ENCODE results near the gene CBLB.
A peak's percentile ranks its signal among the peaks of the same experiment; 100 is the strongest.

Gene CBLB

DNA sequence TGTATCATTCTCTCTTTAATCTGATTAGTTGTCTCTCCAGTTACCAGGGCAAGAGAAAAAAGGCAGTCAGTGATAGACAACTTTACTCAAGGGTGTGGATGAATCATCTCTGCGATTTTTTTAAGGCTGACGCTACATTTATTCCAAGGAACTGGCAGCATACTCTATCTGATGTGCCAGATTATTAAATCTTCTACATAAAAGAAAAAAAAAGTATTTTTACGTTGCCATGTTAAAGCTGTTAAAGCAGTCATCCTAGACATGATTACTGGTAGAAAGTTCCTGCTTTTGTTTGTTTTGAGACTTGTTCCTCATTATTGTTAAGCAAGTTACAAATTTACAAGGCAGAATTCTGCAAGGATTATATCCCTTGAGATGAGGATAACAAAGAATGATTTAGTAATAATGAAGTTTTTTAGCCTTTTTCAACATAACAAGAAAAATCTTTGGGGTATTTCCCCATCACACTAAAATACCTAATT lies 121.7 kb downstream of the CBLB start:
- H3K4me1 Mint-ChIP-seq: peaks cover 25% of the 10 kb centered on the region
- TF ChIP-seq CTCF (IDR thresholded peaks at IDR 0.05; ENCODE audit: unreplicated experiment in 3 of 3): no peak
- peaks cover 30% of the 10 kb centered on the region for H3K36me3 Mint-ChIP-seq (ENCODE audit: low read depth)
- no peak overlapping the region for H3K4me3 Mint-ChIP-seq
- no peaks in the 10 kb centered on the region for H3K27me3 Mint-ChIP-seq (ENCODE audit: low read depth)
- H3K27ac Mint-ChIP-seq: peak overlapping the region; percentile 71 to 85 (median 74)
- no peaks in the 10 kb centered on the region for H3K9me3 Mint-ChIP-seq

- Mint-ChIP-seq H3K27ac (peak overlapping the region; percentile 71 to 85 (median 74)), H3K27me3 (ENCODE audit: low read depth) (no peaks in the 10 kb centered on the region), H3K4me3 (peak overlapping the region in 1 of 3 experiments; percentile 1), H3K9me3 (no peaks in the 10 kb centered on the region), H3K36me3 (ENCODE audit: low read depth) (peaks cover 36% of the 10 kb centered on the region), H3K4me1 (peaks cover 25% of the 10 kb centered on the region)
- TF ChIP-seq CTCF (IDR thresholded peaks at IDR 0.05; ENCODE audit: unreplicated experiment in 3 of 3): no peak
Measured at GRCh38 chr3:105746231-105746996, 122.4 kb downstream of the CBLB start.

- H3K36me3 Mint-ChIP-seq (ENCODE audit: low read depth): peaks cover 36% of the 10 kb centered on the region
- no peaks in the 10 kb centered on the region for H3K27me3 Mint-ChIP-seq (ENCODE audit: low read depth)
- no peak for TF ChIP-seq CTCF (IDR thresholded peaks at IDR 0.05; ENCODE audit: unreplicated experiment in 3 of 3)
- no peak overlapping the region for H3K4me3 Mint-ChIP-seq
- H3K9me3 Mint-ChIP-seq: no peaks in the 10 kb centered on the region
- no peak overlapping the region for H3K27ac Mint-ChIP-seq
- peaks cover 25% of the 10 kb centered on the region for H3K4me1 Mint-ChIP-seq
Measured at GRCh38 chr3:105745046-105745445, 123.8 kb downstream of the CBLB start.

DNA sequence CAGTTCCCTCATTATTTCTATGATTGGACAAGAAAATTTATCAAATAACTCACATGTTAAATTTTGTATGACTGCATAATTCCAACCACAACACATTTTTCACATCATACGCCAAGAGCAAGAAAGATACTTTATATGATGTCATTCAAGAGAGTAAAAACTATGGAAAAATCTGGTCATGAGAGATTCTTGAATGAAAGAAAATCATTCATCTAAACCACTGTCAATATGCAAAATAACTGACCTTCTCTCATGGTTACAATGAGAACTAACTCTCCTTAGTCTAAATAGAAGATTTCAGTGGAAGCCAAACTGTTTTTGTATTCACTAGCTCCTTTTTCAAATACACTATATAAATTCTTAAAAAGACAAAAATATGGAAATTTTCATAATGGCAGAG lies 124.6 kb downstream of the CBLB start:
- H3K27ac Mint-ChIP-seq: peak overlapping the region in 2 of 3 experiments; percentile 19 to 29
- no peak for TF ChIP-seq CTCF (IDR thresholded peaks at IDR 0.05; ENCODE audit: unreplicated experiment in 3 of 3)
- no peak overlapping the region for H3K4me3 Mint-ChIP-seq
- peaks cover 25% of the 10 kb centered on the region for H3K4me1 Mint-ChIP-seq
- H3K36me3 Mint-ChIP-seq (ENCODE audit: low read depth): peaks cover 42% of the 10 kb centered on the region
- no peaks in the 10 kb centered on the region for H3K9me3 Mint-ChIP-seq
- H3K27me3 Mint-ChIP-seq (ENCODE audit: low read depth): no peaks in the 10 kb centered on the region

DNA sequence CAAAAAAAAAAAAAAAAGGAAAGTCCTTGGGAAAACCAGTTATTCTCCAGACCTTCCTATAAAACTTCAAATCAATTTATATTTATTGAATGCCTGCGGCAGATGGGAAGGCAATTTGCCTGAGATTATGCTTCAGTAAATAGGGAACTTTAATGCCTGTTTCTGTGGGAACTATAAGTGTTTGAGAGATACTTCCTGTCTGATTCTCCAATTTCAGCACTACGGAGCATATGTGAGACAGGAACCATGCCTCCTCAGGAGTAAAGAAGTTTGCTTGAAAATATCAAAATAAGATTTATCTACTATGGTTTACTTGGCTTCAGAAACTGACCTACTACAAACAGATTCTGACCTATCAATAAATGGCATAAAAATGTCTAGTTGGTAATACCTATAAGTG lies 135.5 kb downstream of the CBLB start:
- TF ChIP-seq CTCF (IDR thresholded peaks at IDR 0.05; ENCODE audit: unreplicated experiment in 3 of 3): no peak
- Mint-ChIP-seq H3K27me3 (ENCODE audit: low read depth) (no peaks in the 10 kb centered on the region), H3K9me3 (no peaks in the 10 kb centered on the region), H3K36me3 (ENCODE audit: low read depth) (peaks cover 56% of the 10 kb centered on the region), H3K4me3 (no peak overlapping the region), H3K27ac (no peak overlapping the region), H3K4me1 (peaks cover 20% of the 10 kb centered on the region)

DNA sequence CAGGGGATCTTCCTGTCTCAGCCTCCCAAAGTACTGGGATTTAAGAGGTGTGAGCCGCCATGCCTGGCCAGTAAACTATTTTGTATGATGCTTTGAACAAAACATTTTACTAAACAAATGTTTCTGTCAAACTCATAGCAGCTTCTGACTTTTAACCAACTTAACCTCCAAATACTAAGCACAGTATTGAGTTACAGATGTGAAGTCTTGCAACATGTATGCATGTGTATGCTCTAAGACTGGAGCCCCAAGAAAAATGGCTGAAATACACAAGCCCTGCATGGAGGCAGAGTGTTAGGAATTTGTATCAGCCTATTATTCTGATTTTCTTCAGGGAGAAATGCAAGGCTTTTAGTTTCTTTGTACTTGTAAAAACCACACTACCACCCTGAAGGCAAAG lies 137.1 kb downstream of the CBLB start:
- H3K4me3 Mint-ChIP-seq: no peak overlapping the region
- peaks cover 13% of the 10 kb centered on the region for H3K9me3 Mint-ChIP-seq

More for the DNA sequence above, 137.1 kb downstream of the CBLB start:
- Mint-ChIP-seq H3K4me1 (peaks cover 20% of the 10 kb centered on the region), H3K27ac (no peak overlapping the region), H3K27me3 (ENCODE audit: low read depth) (no peaks in the 10 kb centered on the region), H3K36me3 (ENCODE audit: low read depth) (peaks cover 70% of the 10 kb centered on the region)
- no peak for TF ChIP-seq CTCF (IDR thresholded peaks at IDR 0.05; ENCODE audit: unreplicated experiment in 3 of 3)
